ENCODE data around the gene TFAP2D. TPM values are rescaled to one million over a fixed set of nuclear protein-coding genes. Genes with fewer than 3 reads are reported as not detected.

Gene TFAP2D
- total RNA-seq, 1 experiment from 2014 or later, result not detected

DNA sequence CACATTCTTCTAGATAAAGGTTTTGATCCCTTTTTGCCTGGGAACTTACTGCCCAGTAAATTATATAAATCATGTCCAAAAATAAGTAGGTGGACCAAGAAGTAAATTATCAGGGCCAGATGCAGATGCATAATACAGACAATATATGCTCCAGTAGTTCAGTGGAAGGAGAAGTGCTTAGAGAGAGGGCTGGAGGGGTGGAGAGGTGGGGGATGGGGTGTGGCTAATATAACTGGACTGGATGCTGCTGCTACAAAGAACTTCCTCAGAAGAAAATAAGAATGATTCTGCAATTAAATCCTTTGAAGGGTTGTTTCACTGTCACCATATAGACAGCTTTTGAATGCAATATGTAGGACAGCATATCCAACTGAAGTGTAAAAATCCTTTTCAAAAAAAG lies 14.8 kb upstream of the TFAP2D start:
- no peaks in the 10 kb centered on the region for H3K4me1 ChIP-seq
- H3K27me3 ChIP-seq (replicated peaks; ENCODE audit: control insufficient read depth, insufficient read depth, low read length), result no peaks in the 10 kb centered on the region
- POLR2A ChIA-PET, result no interaction called here
- Mint-ChIP-seq H3K27me3 (ENCODE audit: insufficient read depth, unreplicated experiment) (peaks cover 2% of the 10 kb centered on the region), H3K4me1 (ENCODE audit: low read depth, unreplicated experiment) (no peaks in the 10 kb centered on the region), H3K4me3 (ENCODE audit: unreplicated experiment) (no peak overlapping the region), H3K27ac (ENCODE audit: unreplicated experiment) (no peak overlapping the region), H3K9me3 (ENCODE audit: unreplicated experiment) (no peaks in the 10 kb centered on the region), H3K36me3 (ENCODE audit: insufficient read depth, unreplicated experiment) (no peaks in the 10 kb centered on the region)
- H3K4me3 ChIP-seq (ENCODE audit: low read depth, low read length), result no peak overlapping the region
- no peaks in the 10 kb centered on the region for H3K9me3 ChIP-seq
- no peak for DNase-seq
- CTCF ChIA-PET, result no interaction called here
- intact Hi-C loops (cut with micrococcal nuclease; ENCODE audit: unreplicated experiment), result no loop called here
- no TSS peak for BruUV-seq (replicated peaks)
- TF ChIP-seq, protein P1, sequence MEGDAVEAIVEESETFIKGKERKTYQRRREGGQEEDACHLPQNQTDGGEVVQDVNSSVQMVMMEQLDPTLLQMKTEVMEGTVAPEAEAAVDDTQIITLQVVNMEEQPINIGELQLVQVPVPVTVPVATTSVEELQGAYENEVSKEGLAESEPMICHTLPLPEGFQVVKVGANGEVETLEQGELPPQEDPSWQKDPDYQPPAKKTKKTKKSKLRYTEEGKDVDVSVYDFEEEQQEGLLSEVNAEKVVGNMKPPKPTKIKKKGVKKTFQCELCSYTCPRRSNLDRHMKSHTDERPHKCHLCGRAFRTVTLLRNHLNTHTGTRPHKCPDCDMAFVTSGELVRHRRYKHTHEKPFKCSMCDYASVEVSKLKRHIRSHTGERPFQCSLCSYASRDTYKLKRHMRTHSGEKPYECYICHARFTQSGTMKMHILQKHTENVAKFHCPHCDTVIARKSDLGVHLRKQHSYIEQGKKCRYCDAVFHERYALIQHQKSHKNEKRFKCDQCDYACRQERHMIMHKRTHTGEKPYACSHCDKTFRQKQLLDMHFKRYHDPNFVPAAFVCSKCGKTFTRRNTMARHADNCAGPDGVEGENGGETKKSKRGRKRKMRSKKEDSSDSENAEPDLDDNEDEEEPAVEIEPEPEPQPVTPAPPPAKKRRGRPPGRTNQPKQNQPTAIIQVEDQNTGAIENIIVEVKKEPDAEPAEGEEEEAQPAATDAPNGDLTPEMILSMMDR (IDR thresholded peaks at IDR 0.05; ENCODE audit: insufficient read depth in 1 of 2, low read depth in 1 of 2, low read length in 1 of 2, severe bottlenecking in 1 of 2, unreplicated experiment in 1 of 2), result no peak
- H3K36me3 ChIP-seq (ENCODE audit: control insufficient read depth, insufficient read depth, low read length), result no peaks in the 10 kb centered on the region

DNA sequence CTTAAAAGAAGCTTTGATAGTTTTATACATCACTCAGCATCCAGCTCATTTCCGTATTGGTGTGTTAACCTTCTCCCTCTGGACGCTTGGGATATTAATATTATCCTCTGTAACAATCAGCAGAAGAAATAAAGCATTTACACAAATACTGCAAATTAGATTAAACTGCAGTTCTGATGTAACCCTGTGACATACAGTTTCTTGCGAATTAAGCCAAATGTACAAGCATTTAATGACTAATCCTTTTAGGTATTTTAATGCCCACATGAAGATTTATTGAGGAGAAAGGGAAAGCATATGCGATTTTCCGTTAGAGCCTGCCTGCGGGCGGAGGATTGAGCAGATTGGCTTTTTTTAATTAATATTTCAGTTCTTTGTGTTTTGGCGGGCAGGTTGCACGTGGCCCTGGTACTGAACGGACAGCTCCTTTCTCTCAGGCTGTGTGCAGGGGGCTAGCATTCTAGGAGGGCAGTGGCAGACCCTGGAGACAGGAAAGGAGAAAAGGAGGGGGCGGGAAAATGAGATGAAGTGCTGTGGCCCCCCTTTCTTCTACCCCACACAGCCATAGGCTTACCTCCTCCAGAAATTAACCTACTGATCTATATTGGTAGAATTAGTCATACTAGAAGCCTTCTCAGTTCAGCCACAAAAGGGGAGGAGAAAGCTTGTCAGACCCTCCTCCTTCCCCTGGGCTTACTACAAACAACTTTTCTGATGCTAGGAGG lies 14.1 kb upstream of the TFAP2D start:
- TF ChIP-seq, protein P1 (IDR thresholded peaks at IDR 0.05; ENCODE audit: insufficient read depth in 1 of 2, low read depth in 1 of 2, low read length in 1 of 2, severe bottlenecking in 1 of 2, unreplicated experiment in 1 of 2), result no peak
- H3K4me1 ChIP-seq, result no peaks in the 10 kb centered on the region
- POLR2A ChIA-PET, result no interaction called here
- H3K27me3 ChIP-seq (replicated peaks; ENCODE audit: control insufficient read depth, insufficient read depth, low read length), result no peaks in the 10 kb centered on the region
- no peaks in the 10 kb centered on the region for H3K9me3 Mint-ChIP-seq (ENCODE audit: unreplicated experiment)
- no peak overlapping the region for H3K27ac Mint-ChIP-seq (ENCODE audit: unreplicated experiment)
- DNase-seq, result no peak
- peaks cover 6% of the 10 kb centered on the region for H3K27me3 Mint-ChIP-seq (ENCODE audit: insufficient read depth, unreplicated experiment)
- no peaks in the 10 kb centered on the region for H3K36me3 Mint-ChIP-seq (ENCODE audit: insufficient read depth, unreplicated experiment)
- no peaks in the 10 kb centered on the region for H3K4me1 Mint-ChIP-seq (ENCODE audit: low read depth, unreplicated experiment)
- H3K9me3 ChIP-seq, result no peaks in the 10 kb centered on the region
- no peaks in the 10 kb centered on the region for H3K36me3 ChIP-seq (ENCODE audit: control insufficient read depth, insufficient read depth, low read length)
- intact Hi-C loops (cut with micrococcal nuclease; ENCODE audit: unreplicated experiment), result no loop called here
- no peak overlapping the region for H3K4me3 ChIP-seq (ENCODE audit: low read depth, low read length)
- H3K4me3 Mint-ChIP-seq (ENCODE audit: unreplicated experiment), result no peak overlapping the region
- CTCF ChIA-PET, result no interaction called here
- BruUV-seq (replicated peaks), result no TSS peak

GRCh38 chr6:50706575-50706974 lies 6.8 kb upstream of the TFAP2D start:
- no peak for DNase-seq
- Histone ChIP-seq H3K27me3 (replicated peaks; ENCODE audit: control insufficient read depth, insufficient read depth, low read length) (no peaks in the 10 kb centered on the region), H3K9me3 (no peaks in the 10 kb centered on the region), H3K4me3 (ENCODE audit: low read depth, low read length) (no peak overlapping the region), H3K4me1 (no peaks in the 10 kb centered on the region), H3K36me3 (ENCODE audit: control insufficient read depth, insufficient read depth, low read length) (no peaks in the 10 kb centered on the region)
- BruUV-seq (replicated peaks), result no TSS peak
- no peaks in the 10 kb centered on the region for H3K36me3 Mint-ChIP-seq (ENCODE audit: insufficient read depth, unreplicated experiment)
- no peak overlapping the region for H3K4me3 Mint-ChIP-seq (ENCODE audit: unreplicated experiment)
- POLR2A ChIA-PET, result no interaction called here
- CTCF ChIA-PET, result no interaction called here
- peaks cover 24% of the 10 kb centered on the region for H3K27me3 Mint-ChIP-seq (ENCODE audit: insufficient read depth, unreplicated experiment)
- H3K27ac Mint-ChIP-seq (ENCODE audit: unreplicated experiment), result no peak overlapping the region
- TF ChIP-seq, protein P1 (IDR thresholded peaks at IDR 0.05; ENCODE audit: insufficient read depth in 1 of 2, low read depth in 1 of 2, low read length in 1 of 2, severe bottlenecking in 1 of 2, unreplicated experiment in 1 of 2), result no peak
- intact Hi-C loops (cut with micrococcal nuclease; ENCODE audit: unreplicated experiment), result no loop called here
- H3K9me3 Mint-ChIP-seq (ENCODE audit: unreplicated experiment), result peaks cover 17% of the 10 kb centered on the region
- no peaks in the 10 kb centered on the region for H3K4me1 Mint-ChIP-seq (ENCODE audit: low read depth, unreplicated experiment)

Measured in Caco-2 (cell line).